ENCODE data around the gene TEX13C.

TEX13C gene

DNA sequence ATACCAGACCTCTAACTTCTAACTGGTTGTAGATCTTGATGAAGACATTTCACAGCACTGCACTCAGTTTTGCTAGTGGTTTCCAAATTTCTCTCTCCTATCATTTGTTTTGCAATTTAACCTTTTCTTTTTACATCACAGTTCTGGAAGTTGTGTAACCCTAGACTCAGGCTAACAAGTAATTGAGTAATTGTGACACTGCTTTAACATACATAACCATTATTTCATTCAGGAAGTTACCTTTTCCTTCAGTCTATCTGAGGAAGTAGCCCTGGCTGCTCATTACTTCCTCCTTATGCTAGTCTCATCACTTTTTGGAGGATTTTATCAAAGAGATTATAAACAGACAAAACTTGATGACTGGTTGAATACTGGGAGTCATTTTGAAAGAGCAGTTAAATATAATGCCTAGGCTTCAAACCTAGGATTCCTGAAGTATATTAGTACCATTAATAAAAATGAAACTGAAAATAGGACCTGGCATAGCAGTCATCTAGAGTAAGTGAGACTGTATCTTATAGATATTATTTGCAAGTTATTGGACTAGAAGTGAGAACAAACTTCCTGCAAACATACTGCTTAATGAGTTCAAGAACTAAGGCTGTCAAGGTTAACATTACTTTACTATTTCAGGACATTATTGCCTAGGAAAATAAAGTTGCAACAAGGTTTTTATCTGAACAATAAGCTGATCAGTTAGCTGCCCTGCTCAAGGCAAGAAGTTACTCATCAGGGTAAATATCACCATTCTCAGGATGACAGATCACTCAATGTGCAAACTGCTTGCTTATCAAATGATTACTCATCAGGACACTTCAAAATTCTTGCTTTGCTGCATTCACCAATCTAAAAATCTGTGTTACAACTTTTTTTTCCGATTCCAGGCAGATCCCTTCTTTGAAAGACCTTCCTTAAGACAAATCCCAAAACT is 25.6 kb upstream of the TEX13C start:
- no peaks in the 10 kb centered on the region for H3K4me1 ChIP-seq (ENCODE audit: insufficient read depth, low read length, poor library complexity, severe bottlenecking)
- H3K36me3 ChIP-seq (ENCODE audit: insufficient read depth, low read length) = no peaks in the 10 kb centered on the region
- no peak overlapping the region for H3K9ac ChIP-seq (ENCODE audit: low read depth, low read length, poor library complexity, severe bottlenecking)
- H3K4me3 ChIP-seq (ENCODE audit: low read length, poor library complexity, severe bottlenecking) = no peak overlapping the region
- H3K27me3 ChIP-seq (ENCODE audit: insufficient read depth, low read length, poor library complexity, severe bottlenecking) = no peaks in the 10 kb centered on the region
- H2AFZ ChIP-seq (ENCODE audit: low read length) = no peak overlapping the region
- H3K4me2 ChIP-seq (ENCODE audit: low read depth, low read length, poor library complexity, severe bottlenecking) = no peak overlapping the region
- no peak for TF ChIP-seq EZH2phosphoT487 (IDR thresholded peaks at IDR 0.05; ENCODE audit: borderline replicate concordance)
- H3K79me2 ChIP-seq (ENCODE audit: insufficient read depth, low read length) = no peaks in the 10 kb centered on the region
- H3F3A ChIP-seq (ENCODE audit: low read depth) = no peaks in the 10 kb centered on the region
- H4K20me1 ChIP-seq (ENCODE audit: insufficient read depth, low read length, poor library complexity, severe bottlenecking) = no peaks in the 10 kb centered on the region
- no peaks in the 10 kb centered on the region for H3K9me3 ChIP-seq (ENCODE audit: insufficient read depth, low read depth, low read length)
- H3K9me2 ChIP-seq (replicated peaks; ENCODE audit: low read depth, low read length) = no peaks in the 10 kb centered on the region

- Histone ChIP-seq H3K9me3 (ENCODE audit: insufficient read depth, low read depth, low read length) (no peaks in the 10 kb centered on the region), H3K79me2 (ENCODE audit: insufficient read depth, low read length) (no peaks in the 10 kb centered on the region), H2AFZ (ENCODE audit: low read length) (no peak overlapping the region), H3K4me3 (ENCODE audit: low read length, poor library complexity, severe bottlenecking) (no peak overlapping the region), H3K27me3 (ENCODE audit: insufficient read depth, low read length, poor library complexity, severe bottlenecking) (no peaks in the 10 kb centered on the region), H3K9me2 (replicated peaks; ENCODE audit: low read depth, low read length) (no peaks in the 10 kb centered on the region), H3K4me1 (ENCODE audit: insufficient read depth, low read length, poor library complexity, severe bottlenecking) (no peaks in the 10 kb centered on the region), H3F3A (ENCODE audit: low read depth) (no peaks in the 10 kb centered on the region), H3K9ac (ENCODE audit: low read depth, low read length, poor library complexity, severe bottlenecking) (no peak overlapping the region), H4K20me1 (ENCODE audit: insufficient read depth, low read length, poor library complexity, severe bottlenecking) (no peaks in the 10 kb centered on the region), H3K36me3 (ENCODE audit: insufficient read depth, low read length) (no peaks in the 10 kb centered on the region), H3K4me2 (ENCODE audit: low read depth, low read length, poor library complexity, severe bottlenecking) (no peak overlapping the region)
- no peak for TF ChIP-seq EZH2phosphoT487 (IDR thresholded peaks at IDR 0.05; ENCODE audit: borderline replicate concordance)
- TF ChIP-seq, protein P1, sequence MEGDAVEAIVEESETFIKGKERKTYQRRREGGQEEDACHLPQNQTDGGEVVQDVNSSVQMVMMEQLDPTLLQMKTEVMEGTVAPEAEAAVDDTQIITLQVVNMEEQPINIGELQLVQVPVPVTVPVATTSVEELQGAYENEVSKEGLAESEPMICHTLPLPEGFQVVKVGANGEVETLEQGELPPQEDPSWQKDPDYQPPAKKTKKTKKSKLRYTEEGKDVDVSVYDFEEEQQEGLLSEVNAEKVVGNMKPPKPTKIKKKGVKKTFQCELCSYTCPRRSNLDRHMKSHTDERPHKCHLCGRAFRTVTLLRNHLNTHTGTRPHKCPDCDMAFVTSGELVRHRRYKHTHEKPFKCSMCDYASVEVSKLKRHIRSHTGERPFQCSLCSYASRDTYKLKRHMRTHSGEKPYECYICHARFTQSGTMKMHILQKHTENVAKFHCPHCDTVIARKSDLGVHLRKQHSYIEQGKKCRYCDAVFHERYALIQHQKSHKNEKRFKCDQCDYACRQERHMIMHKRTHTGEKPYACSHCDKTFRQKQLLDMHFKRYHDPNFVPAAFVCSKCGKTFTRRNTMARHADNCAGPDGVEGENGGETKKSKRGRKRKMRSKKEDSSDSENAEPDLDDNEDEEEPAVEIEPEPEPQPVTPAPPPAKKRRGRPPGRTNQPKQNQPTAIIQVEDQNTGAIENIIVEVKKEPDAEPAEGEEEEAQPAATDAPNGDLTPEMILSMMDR (conservative IDR thresholded peaks at IDR 0.05; ENCODE audit: low read length) = no peak
These were observed 24.3 kb upstream of the TEX13C start for GRCh38 chrX:125295337-125295736.

GRCh38 chrX:125298871-125299270 is 20.8 kb upstream of the TEX13C start:
- Histone ChIP-seq H3F3A (ENCODE audit: low read depth) (no peaks in the 10 kb centered on the region), H3K4me2 (ENCODE audit: low read depth, low read length, poor library complexity, severe bottlenecking) (no peak overlapping the region), H3K9me2 (replicated peaks; ENCODE audit: low read depth, low read length) (no peaks in the 10 kb centered on the region), H4K20me1 (ENCODE audit: insufficient read depth, low read length, poor library complexity, severe bottlenecking) (no peaks in the 10 kb centered on the region), H3K9ac (ENCODE audit: low read depth, low read length, poor library complexity, severe bottlenecking) (no peak overlapping the region), H3K27me3 (ENCODE audit: insufficient read depth, low read length, poor library complexity, severe bottlenecking) (no peaks in the 10 kb centered on the region), H3K9me3 (ENCODE audit: insufficient read depth, low read depth, low read length) (no peaks in the 10 kb centered on the region), H3K4me1 (ENCODE audit: insufficient read depth, low read length, poor library complexity, severe bottlenecking) (no peaks in the 10 kb centered on the region), H3K36me3 (ENCODE audit: insufficient read depth, low read length) (no peaks in the 10 kb centered on the region), H3K4me3 (ENCODE audit: low read length, poor library complexity, severe bottlenecking) (no peak overlapping the region), H3K79me2 (ENCODE audit: insufficient read depth, low read length) (no peaks in the 10 kb centered on the region), H2AFZ (ENCODE audit: low read length) (no peak overlapping the region)
- no peak for TF ChIP-seq EZH2phosphoT487 (IDR thresholded peaks at IDR 0.05; ENCODE audit: borderline replicate concordance)
- TF ChIP-seq, protein P1 (conservative IDR thresholded peaks at IDR 0.05; ENCODE audit: low read length) = no peak
